ENCODE data around the gene GNG14. TPM values are rescaled to one million over a fixed set of nuclear protein-coding genes. Genes with fewer than 3 reads are reported as not detected.

The GNG14 gene
- total RNA-seq, 3 donors from 2014 or later (not counting 1 experiment from before 2014, with no cell fraction given), result not detected

DNA sequence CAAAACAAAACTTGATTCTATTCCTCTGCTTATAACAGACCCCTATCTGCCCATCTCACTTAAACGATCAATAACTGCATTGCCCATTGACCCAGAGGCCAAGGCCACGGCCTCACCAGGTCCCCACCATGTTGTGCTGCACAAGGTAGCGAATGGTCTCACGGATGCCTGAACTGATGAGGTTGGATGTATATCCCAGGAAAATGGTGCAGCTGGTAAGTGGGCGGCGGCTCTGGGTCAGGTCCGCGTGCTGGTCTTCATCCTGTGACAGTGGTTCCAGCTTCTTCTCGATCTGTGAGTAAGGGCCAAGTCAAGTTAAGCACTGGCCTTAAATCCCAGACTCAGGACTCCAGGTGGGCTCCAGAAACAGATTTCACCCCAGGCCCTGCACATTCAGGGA, 7.8 kb upstream of the GNG14 start:
- Histone ChIP-seq H3K4me3 (ENCODE audit: low read length) (no peak overlapping the region), H3K27ac (ENCODE audit: low read length) (no peak overlapping the region), H3K4me1 (ENCODE audit: control insufficient read depth, insufficient read depth, low read length) (peaks cover 23% of the 10 kb centered on the region), H3K9me3 (ENCODE audit: control insufficient read depth, insufficient read depth, low read length) (no peaks in the 10 kb centered on the region), H3K27me3 (ENCODE audit: control insufficient read depth, insufficient read depth, low read length) (no peaks in the 10 kb centered on the region), H3K36me3 (ENCODE audit: control insufficient read depth, insufficient read depth, low read length) (peaks cover 36% of the 10 kb centered on the region)
- intact Hi-C loops (cut with micrococcal nuclease), result loop anchor here (2.0 to 5.0 kb wide), 2 partner anchors 42 to 1083 kb away; partner anchors contain the start of genes TNPO2 and ZNF627
- no peaks in the 10 kb centered on the region for H3K36me3 Mint-ChIP-seq
- no peaks in the 10 kb centered on the region for H3K9me3 Mint-ChIP-seq
- H3K27ac Mint-ChIP-seq, result no peak overlapping the region
- H3K27me3 Mint-ChIP-seq (ENCODE audit: low read depth in 2 of 2), result no peaks in the 10 kb centered on the region
- TF ChIP-seq, protein P1, sequence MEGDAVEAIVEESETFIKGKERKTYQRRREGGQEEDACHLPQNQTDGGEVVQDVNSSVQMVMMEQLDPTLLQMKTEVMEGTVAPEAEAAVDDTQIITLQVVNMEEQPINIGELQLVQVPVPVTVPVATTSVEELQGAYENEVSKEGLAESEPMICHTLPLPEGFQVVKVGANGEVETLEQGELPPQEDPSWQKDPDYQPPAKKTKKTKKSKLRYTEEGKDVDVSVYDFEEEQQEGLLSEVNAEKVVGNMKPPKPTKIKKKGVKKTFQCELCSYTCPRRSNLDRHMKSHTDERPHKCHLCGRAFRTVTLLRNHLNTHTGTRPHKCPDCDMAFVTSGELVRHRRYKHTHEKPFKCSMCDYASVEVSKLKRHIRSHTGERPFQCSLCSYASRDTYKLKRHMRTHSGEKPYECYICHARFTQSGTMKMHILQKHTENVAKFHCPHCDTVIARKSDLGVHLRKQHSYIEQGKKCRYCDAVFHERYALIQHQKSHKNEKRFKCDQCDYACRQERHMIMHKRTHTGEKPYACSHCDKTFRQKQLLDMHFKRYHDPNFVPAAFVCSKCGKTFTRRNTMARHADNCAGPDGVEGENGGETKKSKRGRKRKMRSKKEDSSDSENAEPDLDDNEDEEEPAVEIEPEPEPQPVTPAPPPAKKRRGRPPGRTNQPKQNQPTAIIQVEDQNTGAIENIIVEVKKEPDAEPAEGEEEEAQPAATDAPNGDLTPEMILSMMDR (IDR thresholded peaks at IDR 0.05), result no peak
- peak overlapping the region; percentile 42 for H3K4me3 Mint-ChIP-seq
- ATAC-seq (no peak), DNase-seq (no peak)
- H3K4me1 Mint-ChIP-seq, result peaks cover 24 to 30% of the 10 kb centered on the region in 2 donors
- 96% methylated on average over 9 of the region's 9 CpGs for WGBS (ENCODE audit: insufficient coverage)

DNA sequence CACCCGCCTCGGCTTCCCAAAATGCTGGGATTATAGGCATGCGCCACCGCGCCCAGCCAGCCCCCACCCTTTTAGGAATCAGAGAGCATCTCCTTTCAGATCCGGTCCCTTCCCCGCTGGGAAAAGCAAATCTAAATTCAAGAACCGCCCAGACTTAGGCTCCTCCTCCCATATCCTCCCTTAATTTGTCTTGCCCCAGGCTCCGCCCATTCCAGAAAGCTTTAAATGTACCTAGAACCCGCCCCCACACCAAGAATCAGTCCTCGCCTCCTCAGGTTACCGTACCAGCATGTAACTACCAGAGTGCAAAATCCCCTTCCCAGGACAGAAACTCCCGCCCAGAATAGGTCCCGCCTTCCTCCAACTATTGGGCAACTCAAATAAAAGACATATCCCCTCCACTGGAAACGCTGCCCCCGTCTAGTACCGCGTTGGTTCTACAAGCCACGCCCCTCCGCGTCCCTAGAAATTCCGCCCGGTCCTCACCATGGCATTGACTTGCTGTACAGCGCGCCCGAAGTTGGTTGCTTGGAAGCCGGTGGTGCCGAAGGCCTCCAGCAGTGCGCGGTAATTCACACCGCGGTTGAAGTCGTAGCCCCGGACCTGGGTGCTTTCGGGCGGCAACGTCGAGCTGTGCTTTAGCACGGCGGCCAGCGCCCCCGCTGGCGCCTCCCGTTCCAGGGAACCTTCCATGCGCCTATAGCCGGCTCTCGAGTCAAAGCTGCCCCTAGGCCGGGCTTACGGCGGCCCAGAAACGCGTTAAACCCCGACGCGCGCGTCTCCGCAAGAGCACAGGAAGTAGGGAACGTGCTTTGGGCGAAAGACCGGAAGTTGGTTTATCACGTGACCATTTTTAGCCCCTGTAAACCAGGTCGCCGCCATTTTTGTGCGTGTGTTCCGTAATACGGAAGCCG, 6.5 kb upstream of the GNG14 start, which contains the start of gene DHPS:
Gene DHPS, minus strand, starts transcription at position 807 of the 914 bp plus-strand sequence. Its CDS starts 114 bp downstream, at position 693.
- no peaks in the 10 kb centered on the region for H3K27me3 ChIP-seq (ENCODE audit: control insufficient read depth, insufficient read depth, low read length)
- no peaks in the 10 kb centered on the region for H3K9me3 ChIP-seq (ENCODE audit: control insufficient read depth, insufficient read depth, low read length)
- DNase-seq (peak; percentile 82 to 99), ATAC-seq (peak; percentile 74 to 88 (median 78))
- Mint-ChIP-seq H3K4me3 (peak within 1 kb of the TSS; percentile 99), H3K36me3 (no peaks in the 10 kb centered on the region), H3K27me3 (ENCODE audit: low read depth in 2 of 2) (no peaks in the 10 kb centered on the region), H3K4me1 (peaks cover 21 to 27% of the 10 kb centered on the region in 2 donors), H3K27ac (peak within 1 kb of the TSS; percentile 91 to 100), H3K9me3 (no peaks in the 10 kb centered on the region)
- TF ChIP-seq, protein P1 (IDR thresholded peaks at IDR 0.05), result no peak
- H3K4me1 ChIP-seq (ENCODE audit: control insufficient read depth, insufficient read depth, low read length), result peaks cover 23% of the 10 kb centered on the region
- peak within 1 kb of the TSS; percentile 87 for H3K4me3 ChIP-seq (ENCODE audit: low read length)
- peaks cover 23% of the 10 kb centered on the region for H3K36me3 ChIP-seq (ENCODE audit: control insufficient read depth, insufficient read depth, low read length)
- intact Hi-C loops (cut with micrococcal nuclease), result loop anchor here (1.0 to 5.0 kb wide), 4 partner anchors 12 to 1085 kb away; partner anchors contain the start of genes FBXW9, TNPO2 and ZNF627
- WGBS (ENCODE audit: insufficient coverage), result under 1% methylated on average over 68 of the region's 68 CpGs
- peak within 1 kb of the TSS; percentile 93 for H3K27ac ChIP-seq (ENCODE audit: low read length)

DNA sequence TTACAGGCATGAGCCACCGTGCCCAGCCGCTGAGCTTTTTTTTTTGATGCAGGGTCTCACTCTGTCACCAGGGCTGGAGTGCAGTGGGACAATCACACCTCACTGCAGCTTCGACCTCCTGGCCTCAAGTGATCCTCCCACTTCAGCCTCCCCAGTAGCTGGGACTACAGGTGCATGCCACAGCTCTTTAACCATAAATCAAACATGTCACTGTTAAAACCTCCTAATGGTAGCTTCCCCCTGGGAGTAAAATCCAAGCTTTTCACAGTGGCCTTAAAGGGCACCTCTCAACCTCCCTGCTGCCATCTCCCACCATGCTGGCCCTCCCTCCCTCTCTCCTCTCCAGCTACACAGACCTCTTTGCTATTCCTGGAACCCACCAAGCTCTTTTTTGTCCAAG, 2.0 kb upstream of the GNG14 start:
- Histone ChIP-seq H3K27ac (ENCODE audit: low read length) (no peak overlapping the region), H3K27me3 (ENCODE audit: control insufficient read depth, insufficient read depth, low read length) (no peaks in the 10 kb centered on the region), H3K9me3 (ENCODE audit: control insufficient read depth, insufficient read depth, low read length) (no peaks in the 10 kb centered on the region), H3K4me3 (ENCODE audit: low read length) (no peak overlapping the region), H3K36me3 (ENCODE audit: control insufficient read depth, insufficient read depth, low read length) (no peaks in the 10 kb centered on the region), H3K4me1 (ENCODE audit: control insufficient read depth, insufficient read depth, low read length) (peaks cover 12% of the 10 kb centered on the region)
- H3K4me1 Mint-ChIP-seq, result peaks cover 9 to 14% of the 10 kb centered on the region in 2 donors
- no peak overlapping the region for H3K27ac Mint-ChIP-seq
- DNase-seq, result no peak
- H3K4me3 Mint-ChIP-seq, result no peak overlapping the region
- H3K36me3 Mint-ChIP-seq, result no peaks in the 10 kb centered on the region
- intact Hi-C loops (cut with micrococcal nuclease), result no loop called here
- ATAC-seq, result no peak
- 90% methylated on average over 3 of the region's 3 CpGs for WGBS (ENCODE audit: insufficient coverage)
- H3K27me3 Mint-ChIP-seq (ENCODE audit: low read depth in 2 of 2), result no peaks in the 10 kb centered on the region
- H3K9me3 Mint-ChIP-seq, result no peaks in the 10 kb centered on the region
- TF ChIP-seq, protein P1 (IDR thresholded peaks at IDR 0.05), result no peak

Data from natural killer cell (primary cell).